Sigmoid colon (tissue), 7 donors: ENCODE data around the gene GPR155. TPM values are rescaled to one million over a fixed set of nuclear protein-coding genes. Genes with fewer than 3 reads are reported as not detected.
"Not testable (repeated sequence)": the region's sequence is repeated elsewhere in the genome, so short reads cannot be mapped to it uniquely, and the experiment has no call there.

Source experiments
- DNase-seq: peaks from one replicate; pipeline ENCODE4 v3.0.0-alpha.2; 2019
- H3K27ac ChIP-seq, 4 donors: fragments of 200-600 bp; sonication (generic); one replicate each; pipeline ENCODE4 v1.5.1; 2016 to 2019; ENCODE audit warnings: mild to moderate bottlenecking in 1 of 4
- H3K27me3 ChIP-seq, 3 donors: fragments of 200-600 bp; sonication (generic); one replicate each; pipeline ENCODE4 v1.5.1; 2019; ENCODE audit warnings: mild to moderate bottlenecking in 1 of 3
- H3K36me3 ChIP-seq, 4 donors: fragments of 200-600 bp; sonication (generic); one replicate each; pipeline ENCODE4 v1.5.1; 2016 to 2019
- H3K4me1 ChIP-seq, 4 donors: fragments of 200-600 bp; sonication (generic); one replicate each; pipeline ENCODE4 v1.5.1; 2017 to 2019
- H3K4me3 ChIP-seq, 4 donors: fragments of 200-600 bp; sonication (generic); one replicate each; pipeline ENCODE4 v1.5.1; 2017 to 2019; ENCODE audit warnings: mild to moderate bottlenecking in 2 of 4, moderate library complexity in 1 of 4
- H3K9me3 ChIP-seq, 4 donors: fragments of 200-600 bp in 3 of 4; sonication (generic) in 3 of 4; one replicate each; pipeline versions ENCODE4 v1.5.1 to v1.6.1; 2013 to 2019
- CTCF ChIP-seq, 4 experiments: fragments of 450-650 bp in 3 of 4; fragments of 200-600 bp in 1 of 4; IDR thresholded peaks; one replicate each; pipeline ENCODE4 v1.5.1; 2016 to 2019; ENCODE audit warnings: antibody characterized with exemption in 4 of 4, mild to moderate bottlenecking in 3 of 4, moderate library complexity in 2 of 4
- EP300 ChIP-seq, 4 donors: sonication (generic); formaldehyde crosslinking; IDR thresholded peaks; one replicate each; pipeline ENCODE4 v1.6.1; 2017; ENCODE audit warnings: antibody characterized with exemption in 4 of 4
- POLR2A ChIP-seq, 2 donors: fragments of 450-650 bp; IDR thresholded peaks; one replicate each; pipeline ENCODE4 v1.6.1; 2016; ENCODE audit warnings: antibody characterized with exemption in 2 of 2, mild to moderate bottlenecking in 2 of 2, moderate library complexity in 2 of 2
- POLR2AphosphoS5 ChIP-seq, 4 donors: sonication (generic); formaldehyde crosslinking; IDR thresholded peaks; one replicate each; pipeline ENCODE4 v1.6.1; 2017; ENCODE audit warnings: antibody characterized with exemption in 4 of 4
- WGBS, 2 donors: extraction: QIAGEN DNeasy Blood & Tissue Kit; methylation state at CpG; one replicate each; pipeline ENCODE4 v1.1.7; 2013; 5-methylcytosine and 5-hydroxymethylcytosine counted together
- intact Hi-C: fragments of 100-400 bp; cut with DNase I; formaldehyde crosslinking; loops from one replicate; pipeline ENCODE4 v1.15.1; 2023
- polyA plus RNA-seq, 3 donors: library from polyadenylated mRNA; stranded (reverse); fragments of 200-250 nt; gene quantifications; one replicate each; pipeline ENCODE4 v1.2.3, GENCODE V29; 2013
- total RNA-seq, 4 donors: library from RNA; depleted of rRNA; stranded (reverse); fragments of >200 nt; gene quantifications; one replicate each; pipeline ENCODE4 v1.1.0, GENCODE V29; 2016
- donor health status: healthy with polysubstance abuse.
- donor health status: Bipolar disorder and iron deficiency.
- donor health status: healthy.

GPR155 gene
- total and polyA plus RNA-seq, 7 donors: under 0.01 to 28.9 (median 19.1) TPM

- intact Hi-C loops: loop anchor here (10.0 kb wide), 1 partner anchor 433 kb away; the partner anchor contains the start of gene SP3
- TF ChIP-seq EP300 (IDR thresholded peaks at IDR 0.05) (no peak), POLR2A (IDR thresholded peaks at IDR 0.05) (no peak), CTCF (IDR thresholded peaks at IDR 0.05) (no peak), POLR2AphosphoS5 (IDR thresholded peaks at IDR 0.05) (no peak)
- DNase-seq: no peak
- H3K27ac ChIP-seq: no peak overlapping the region
- peaks cover 0 to 29% (median 3%) of the 10 kb centered on the region in 4 donors for H3K36me3 ChIP-seq
- no peaks in the 10 kb centered on the region for H3K27me3 ChIP-seq
- H3K4me1 ChIP-seq: peaks cover 0 to 33% (median 27%) of the 10 kb centered on the region in 4 donors
- no peaks in the 10 kb centered on the region for H3K9me3 ChIP-seq
- 85 to 87% methylated on average over 3 of the region's 3 CpGs for WGBS, 2 donors
- no peak overlapping the region for H3K4me3 ChIP-seq
Observed at GRCh38 chr2:174397773-174398172, 89.1 kb downstream of the GPR155 start.

GRCh38 chr2:174395969-174396630 lies 90.7 kb downstream of the GPR155 start:
- intact Hi-C loops: loop anchor here (10.0 kb wide), 1 partner anchor 431 kb away; the partner anchor contains the start of gene SP3
- TF ChIP-seq EP300 (IDR thresholded peaks at IDR 0.05): no peak
- no peak for TF ChIP-seq POLR2A (IDR thresholded peaks at IDR 0.05)
- TF ChIP-seq POLR2AphosphoS5 (IDR thresholded peaks at IDR 0.05): no peak
- TF ChIP-seq CTCF (IDR thresholded peaks at IDR 0.05): no peak
- H3K27ac ChIP-seq: peak overlapping the region; percentile 81 to 87 (median 82)
- peaks cover 0 to 38% (median 28%) of the 10 kb centered on the region in 4 donors for H3K4me1 ChIP-seq
- H3K27me3 ChIP-seq: no peaks in the 10 kb centered on the region
- H3K9me3 ChIP-seq: no peaks in the 10 kb centered on the region
- peak overlapping the region; percentile 74 to 82 (median 76) for H3K4me3 ChIP-seq
- no peak for DNase-seq
- peaks cover 0 to 13% (median under 1%) of the 10 kb centered on the region in 4 donors for H3K36me3 ChIP-seq
- WGBS, 2 donors: 5 to 17% methylated on average over 27 of the region's 27 CpGs

- TF ChIP-seq CTCF (IDR thresholded peaks at IDR 0.05) (no peak), POLR2AphosphoS5 (IDR thresholded peaks at IDR 0.05) (peak; percentile 35 to 61 (median 54)), POLR2A (IDR thresholded peaks at IDR 0.05) (no peak), EP300 (IDR thresholded peaks at IDR 0.05) (peak in 1 of 4 donors; percentile 30)
- intact Hi-C loops: loop anchor here (10.0 kb wide), 1 partner anchor 431 kb away; the partner anchor contains the start of gene SP3
- no peaks in the 10 kb centered on the region for H3K27me3 ChIP-seq
- 0% methylated on average over 35 of the region's 35 CpGs for WGBS, 2 donors
- peak; percentile 84 for DNase-seq
- peaks cover 0 to 10% (median 3%) of the 10 kb centered on the region in 4 donors for H3K36me3 ChIP-seq
- peak within 1 kb of the TSS; percentile 81 to 87 (median 82) for H3K27ac ChIP-seq
- H3K4me1 ChIP-seq: peaks cover 0 to 38% (median 28%) of the 10 kb centered on the region in 4 donors
- peak within 1 kb of the TSS; percentile 74 to 82 (median 76) for H3K4me3 ChIP-seq
- H3K9me3 ChIP-seq: no peaks in the 10 kb centered on the region
Observed at GRCh38 chr2:174395284-174395968, 91.4 kb downstream of the GPR155 start, which contains the start of gene SCRN3. Gene SCRN3, plus strand, starts transcription at chr2:174395730. Its CDS starts 2,554 bp downstream, at chr2:174398284.

- TF ChIP-seq CTCF (IDR thresholded peaks at IDR 0.05): no peak
- no peak overlapping the region for H3K27ac ChIP-seq
- intact Hi-C loops: loop anchor here (10.0 kb wide), 1 partner anchor 428 kb away; the partner anchor contains the start of gene SP3
- peaks cover 0 to 38% (median 28%) of the 10 kb centered on the region in 4 donors for H3K4me1 ChIP-seq
- no peak overlapping the region for H3K4me3 ChIP-seq
- no peaks in the 10 kb centered on the region for H3K9me3 ChIP-seq
- peaks cover 0 to 14% (median 4%) of the 10 kb centered on the region in 4 donors for H3K36me3 ChIP-seq
- DNase-seq: no peak
- H3K27me3 ChIP-seq: no peaks in the 10 kb centered on the region
Observed at GRCh38 chr2:174392706-174393105, 94.1 kb downstream of the GPR155 start.

GRCh38 chr2:174390303-174390702 lies 96.5 kb downstream of the GPR155 start:
- not testable (repeated sequence) for H3K27me3 ChIP-seq
- 93 to 94% methylated on average over 3 of the region's 3 CpGs for WGBS, 2 donors
- peaks cover 0 to 38% (median 11%) of the 10 kb centered on the region in 4 donors for H3K36me3 ChIP-seq

More at GRCh38 chr2:174390303-174390702, 96.5 kb downstream of the GPR155 start:
- H3K27ac ChIP-seq, H3K9me3 ChIP-seq, DNase-seq, H3K4me3 ChIP-seq: not testable (repeated sequence)
- intact Hi-C loops: loop anchor here (10.0 kb wide), 1 partner anchor 426 kb away; the partner anchor contains the start of gene SP3
- peaks cover 0 to 25% (median 19%) of the 10 kb centered on the region in 4 donors for H3K4me1 ChIP-seq
